Panc1 (cell line): ENCODE measurements around the gene POMGNT1. TPM values are rescaled to one million over a fixed set of nuclear protein-coding genes. Genes with fewer than 3 reads are reported as not detected.

Experiments used
- ATAC-seq: fragments of 200-7000 bp; cut with Tn5 transposase; 2 replicates; pipeline ENCODE4 v1.9.1; 2020; ENCODE audit warnings: mild to moderate bottlenecking, moderate library complexity
- BruUV-seq: library from RNA; stranded (reverse); fragments of 400-500 nt; replicated peaks from 2 replicates; lab custom pipeline; 2021; lab: Mats Ljungman, UMichigan
- CTCF ChIA-PET: fragments of 300-600 bp; sonication (Branson Sonifier 250); formaldehyde crosslinking; loops from one replicate; lab custom pipeline; 2022; ENCODE audit warnings: antibody characterized with exemption; lab: Charles Lee
- POLR2A ChIA-PET: fragments of 300-600 bp; sonication (Branson Sonifier 250); formaldehyde crosslinking; loops from one replicate; lab custom pipeline; 2022; ENCODE audit warnings: antibody characterized with exemption; lab: Charles Lee
- DNase-seq: peaks from one replicate; pipeline ENCODE4 v3.0.0-alpha.2; 2010; ENCODE audit warnings: low read depth, low spot score
- H3K27ac ChIP-seq: 2 replicates; pipeline ENCODE4 v1.5.1; 2011; ENCODE audit warnings: mild to moderate bottlenecking, low read length, inconsistent platforms
- H3K27me3 ChIP-seq: fragments of 200-500 bp; sonication (Bioruptor generic); 2 replicates; pipeline ENCODE4 v1.6.0; 2014; ENCODE audit warnings: low read length, inconsistent platforms; ENCODE audit not compliant: control insufficient read depth, insufficient read depth
- H3K36me3 ChIP-seq: fragments of 200-500 bp; sonication (Bioruptor generic); 2 replicates; pipeline ENCODE4 v1.5.1; 2014; ENCODE audit warnings: inconsistent platforms, mild to moderate bottlenecking, low read length, moderate library complexity; ENCODE audit not compliant: control insufficient read depth, insufficient read depth
- H3K4me1 ChIP-seq: 2 replicates; pipeline ENCODE4 v1.5.1; 2011; ENCODE audit warnings: inconsistent platforms, mild to moderate bottlenecking, low read length, moderate library complexity; ENCODE audit not compliant: control insufficient read depth, insufficient read depth
- H3K4me3 ChIP-seq, 2 experiments: 2 replicates each; pipeline ENCODE4 v1.5.1; 2011 to 2012; ENCODE audit warnings: low read depth in 2 of 2, low read length in 2 of 2, mild to moderate bottlenecking in 2 of 2, inconsistent platforms in 1 of 2, moderate library complexity in 1 of 2
- H3K9me3 ChIP-seq: fragments of 200-500 bp; sonication (Bioruptor generic); 2 replicates; pipeline ENCODE4 v1.5.1; 2014; ENCODE audit warnings: low read depth, mild to moderate bottlenecking, inconsistent platforms, low read length, moderate library complexity; ENCODE audit not compliant: control insufficient read depth, insufficient read depth
- CTCF ChIP-seq: fragments of 450-650 bp; IDR thresholded peaks from 2 replicates; pipeline ENCODE4 v1.5.1; 2017; ENCODE audit warnings: mild to moderate bottlenecking
- POLR2AphosphoS5 ChIP-seq: IDR thresholded peaks from 2 replicates; pipeline ENCODE4 v1.6.1; 2012; ENCODE audit warnings: mild to moderate bottlenecking, low read depth, low read length, moderate library complexity
- SIN3A ChIP-seq: IDR thresholded peaks from 2 replicates; pipeline ENCODE4 v1.6.1; 2012; ENCODE audit warnings: low read depth, mild to moderate bottlenecking, low read length, moderate library complexity, borderline replicate concordance; ENCODE audit not compliant: insufficient read depth
- TCF7L2 ChIP-seq: IDR thresholded peaks from 2 replicates; pipeline ENCODE4 v1.6.1; 2011; ENCODE audit warnings: mild to moderate bottlenecking, low read depth, low read length, inconsistent platforms
- in situ Hi-C: cut with HindIII; loops from 2 replicates; pipeline ENCODE4 v1.10.0; 2016; ENCODE audit warnings: low sequenced_read_pairs, low pct_unique_long_range_greater_than_20kb
- intact Hi-C: fragments of 100-400 bp; cut with micrococcal nuclease; formaldehyde crosslinking; loops from one replicate; pipeline ENCODE4 v1.10.0; 2022; ENCODE audit not compliant: unreplicated experiment
- total RNA-seq: library from RNA; stranded (reverse); gene quantifications from one replicate; pipeline ENCODE4 v1.2.1, GENCODE V29; 2021; ENCODE audit not compliant: unreplicated experiment
- TF ChIP-seq, protein P1 (sequence below), 2 experiments: IDR thresholded peaks; 2 replicates each; pipeline ENCODE4 v1.6.1; 2011 to 2012; ENCODE audit warnings: low read depth in 2 of 2, control low read depth in 1 of 2, low read length in 1 of 2, mild to moderate bottlenecking in 1 of 2, moderate library complexity in 1 of 2; ENCODE audit not compliant: insufficient read depth in 1 of 2

Gene POMGNT1
- total RNA-seq, 1 experiment from 2014 or later = 178 TPM

GRCh38 chr1:46159516-46159915 lies 38.7 kb downstream of the POMGNT1 start:
- DNase-seq = no peak
- no peak overlapping the region for H3K4me3 ChIP-seq
- no peaks in the 10 kb centered on the region for H3K9me3 ChIP-seq
- ChIA-PET CTCF (interaction anchor here (0.7 kb wide), 1 partner anchor 118 kb away, joined by 3 read pairs; no protein-coding TSS in a partner anchor), POLR2A (interaction anchor here (0.8 kb wide), 1 partner anchor 21 kb away, joined by 3 read pairs; no protein-coding TSS in a partner anchor)
- H3K27ac ChIP-seq = no peak overlapping the region
- H3K36me3 ChIP-seq = no peaks in the 10 kb centered on the region
- H3K27me3 ChIP-seq = no peaks in the 10 kb centered on the region
- BruUV-seq = no TSS peak
- intact Hi-C loops (no loop called here), in situ Hi-C loops (no loop called here)
- H3K4me1 ChIP-seq = no peaks in the 10 kb centered on the region
- no peak for TF ChIP-seq POLR2AphosphoS5
- no peak for TF ChIP-seq SIN3A
- TF ChIP-seq, protein P1, sequence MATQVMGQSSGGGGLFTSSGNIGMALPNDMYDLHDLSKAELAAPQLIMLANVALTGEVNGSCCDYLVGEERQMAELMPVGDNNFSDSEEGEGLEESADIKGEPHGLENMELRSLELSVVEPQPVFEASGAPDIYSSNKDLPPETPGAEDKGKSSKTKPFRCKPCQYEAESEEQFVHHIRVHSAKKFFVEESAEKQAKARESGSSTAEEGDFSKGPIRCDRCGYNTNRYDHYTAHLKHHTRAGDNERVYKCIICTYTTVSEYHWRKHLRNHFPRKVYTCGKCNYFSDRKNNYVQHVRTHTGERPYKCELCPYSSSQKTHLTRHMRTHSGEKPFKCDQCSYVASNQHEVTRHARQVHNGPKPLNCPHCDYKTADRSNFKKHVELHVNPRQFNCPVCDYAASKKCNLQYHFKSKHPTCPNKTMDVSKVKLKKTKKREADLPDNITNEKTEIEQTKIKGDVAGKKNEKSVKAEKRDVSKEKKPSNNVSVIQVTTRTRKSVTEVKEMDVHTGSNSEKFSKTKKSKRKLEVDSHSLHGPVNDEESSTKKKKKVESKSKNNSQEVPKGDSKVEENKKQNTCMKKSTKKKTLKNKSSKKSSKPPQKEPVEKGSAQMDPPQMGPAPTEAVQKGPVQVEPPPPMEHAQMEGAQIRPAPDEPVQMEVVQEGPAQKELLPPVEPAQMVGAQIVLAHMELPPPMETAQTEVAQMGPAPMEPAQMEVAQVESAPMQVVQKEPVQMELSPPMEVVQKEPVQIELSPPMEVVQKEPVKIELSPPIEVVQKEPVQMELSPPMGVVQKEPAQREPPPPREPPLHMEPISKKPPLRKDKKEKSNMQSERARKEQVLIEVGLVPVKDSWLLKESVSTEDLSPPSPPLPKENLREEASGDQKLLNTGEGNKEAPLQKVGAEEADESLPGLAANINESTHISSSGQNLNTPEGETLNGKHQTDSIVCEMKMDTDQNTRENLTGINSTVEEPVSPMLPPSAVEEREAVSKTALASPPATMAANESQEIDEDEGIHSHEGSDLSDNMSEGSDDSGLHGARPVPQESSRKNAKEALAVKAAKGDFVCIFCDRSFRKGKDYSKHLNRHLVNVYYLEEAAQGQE (IDR thresholded peaks at IDR 0.05; ENCODE audit: insufficient read depth in 1 of 2, low read depth in 2 of 2, low read length in 1 of 2) = no peak
- TF ChIP-seq CTCF = no peak
- no peak for TF ChIP-seq TCF7L2
- no peak for ATAC-seq

DNA sequence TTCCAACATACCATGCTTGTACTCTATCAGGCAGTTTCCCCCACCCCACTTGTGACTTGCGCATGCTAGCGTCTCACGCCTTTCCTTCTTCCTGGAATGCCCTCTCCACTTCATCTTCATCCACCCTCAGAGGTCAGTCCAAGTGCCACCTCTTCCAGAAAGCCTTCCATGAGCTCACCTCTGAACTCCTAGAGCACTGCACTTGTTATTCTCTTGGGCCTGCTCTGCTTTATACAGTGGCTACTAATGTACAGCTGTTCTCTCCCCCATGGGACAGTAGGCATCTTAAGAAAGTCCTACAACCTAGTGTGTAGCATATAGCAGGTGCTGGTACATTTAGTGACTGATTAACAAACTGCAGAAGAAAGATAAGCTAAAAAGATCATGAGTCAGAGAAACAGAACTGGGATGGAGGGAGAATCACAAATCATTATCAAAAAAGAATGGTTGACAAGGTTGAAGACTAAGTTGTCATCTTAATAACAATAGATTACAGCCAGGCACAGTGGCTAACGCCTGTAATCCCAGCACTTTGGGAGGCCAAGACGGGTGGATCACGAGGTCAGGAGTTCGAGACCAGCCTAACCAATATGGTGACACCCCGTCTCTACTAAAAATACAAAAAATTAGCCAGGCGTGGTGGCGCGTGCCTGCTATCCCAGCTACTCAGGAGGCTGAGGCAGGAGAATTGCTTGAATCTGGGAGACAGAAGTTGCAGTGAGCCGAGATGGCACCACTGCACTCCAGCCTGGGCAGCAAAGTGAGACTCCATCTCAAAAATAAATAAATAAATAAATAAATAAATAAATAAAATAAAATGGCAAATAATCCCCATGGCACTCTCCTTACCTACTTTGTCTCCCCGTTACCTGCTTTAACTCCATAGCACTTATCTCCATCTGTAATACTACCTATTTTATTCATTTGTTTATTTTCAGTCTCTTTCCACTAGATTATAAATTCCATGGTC lies 39.6 kb downstream of the POMGNT1 start:
- ChIA-PET CTCF (interaction anchor here (0.7 kb wide), 1 partner anchor 119 kb away, joined by 3 read pairs; no protein-coding TSS in a partner anchor), POLR2A (no interaction called here)
- Histone ChIP-seq H3K9me3 (no peaks in the 10 kb centered on the region), H3K27me3 (no peaks in the 10 kb centered on the region), H3K4me3 (no peak overlapping the region), H3K4me1 (no peaks in the 10 kb centered on the region), H3K27ac (no peak overlapping the region), H3K36me3 (no peaks in the 10 kb centered on the region)
- no TSS peak for BruUV-seq
- no peak for TF ChIP-seq CTCF
- TF ChIP-seq POLR2AphosphoS5 = no peak
- TF ChIP-seq, protein P1 (IDR thresholded peaks at IDR 0.05; ENCODE audit: insufficient read depth in 1 of 2, low read depth in 2 of 2, low read length in 1 of 2) = no peak
- no peak for TF ChIP-seq TCF7L2
- TF ChIP-seq SIN3A = no peak
- in situ Hi-C loops (no loop called here), intact Hi-C loops (no loop called here)
- DNase-seq = no peak
- no peak for ATAC-seq
